ENCODE results near the gene TMEM270.

Gene TMEM270

DNA sequence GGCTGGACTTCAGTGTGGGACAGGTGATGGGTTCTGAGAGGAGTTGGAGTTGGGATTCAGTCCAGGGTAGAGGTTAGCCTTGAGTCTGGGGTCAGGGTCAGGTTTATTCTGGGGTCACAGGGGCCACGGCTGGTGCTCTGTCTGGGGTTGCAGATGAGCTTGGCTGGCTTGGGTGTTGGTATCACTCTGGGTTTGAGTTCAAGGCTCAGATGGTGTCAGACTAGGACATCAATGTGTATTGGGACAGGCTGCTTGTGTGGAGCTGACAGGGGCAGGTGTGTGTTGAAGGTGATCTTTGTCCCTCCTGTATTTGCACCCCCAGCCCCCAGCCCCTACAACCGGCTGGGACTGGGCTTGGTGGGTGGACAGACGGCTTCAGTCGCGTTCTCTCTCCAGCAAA, 26.8 kb downstream of the TMEM270 start:
- no peaks in the 10 kb centered on the region for H3K27me3 ChIP-seq (ENCODE audit: low read length)
- no peaks in the 10 kb centered on the region for H4K20me1 ChIP-seq (ENCODE audit: low read depth, low read length)
- H3K9ac ChIP-seq (ENCODE audit: low read length): no peak overlapping the region
- no peaks in the 10 kb centered on the region for H3K9me2 ChIP-seq (replicated peaks; ENCODE audit: insufficient read depth, low read length)
- H3F3A ChIP-seq (ENCODE audit: insufficient read depth): no peaks in the 10 kb centered on the region
- TF ChIP-seq EZH2phosphoT487 (conservative IDR thresholded peaks at IDR 0.05; ENCODE audit: low read length) (no peak), CTCF (IDR thresholded peaks at IDR 0.05; ENCODE audit: insufficient read depth, low read length, poor library complexity, severe bottlenecking) (no peak)
- no peaks in the 10 kb centered on the region for H3K36me3 ChIP-seq (ENCODE audit: low read length)
- no peaks in the 10 kb centered on the region for H3K79me2 ChIP-seq (ENCODE audit: insufficient read depth, low read length)
- no peak overlapping the region for H3K4me2 ChIP-seq (ENCODE audit: low read depth, low read length, poor library complexity, severe bottlenecking)
- H2AFZ ChIP-seq (ENCODE audit: low read depth, low read length, severe bottlenecking): no peak overlapping the region
- H3K9me3 ChIP-seq (ENCODE audit: insufficient read depth, low read length): no peaks in the 10 kb centered on the region
- no peak overlapping the region for H3K4me3 ChIP-seq (ENCODE audit: insufficient read depth, low read length, poor library complexity, severe bottlenecking)
- no peak overlapping the region for H3K27ac ChIP-seq (ENCODE audit: low read depth, low read length)

- H3K4me3 ChIP-seq (ENCODE audit: insufficient read depth, low read length, poor library complexity, severe bottlenecking): no peak overlapping the region
- H4K20me1 ChIP-seq (ENCODE audit: low read depth, low read length): no peaks in the 10 kb centered on the region
- H3K4me2 ChIP-seq (ENCODE audit: low read depth, low read length, poor library complexity, severe bottlenecking): no peak overlapping the region
- no peaks in the 10 kb centered on the region for H3K27me3 ChIP-seq (ENCODE audit: low read length)
- TF ChIP-seq EZH2phosphoT487 (conservative IDR thresholded peaks at IDR 0.05; ENCODE audit: low read length) (no peak), CTCF (IDR thresholded peaks at IDR 0.05; ENCODE audit: insufficient read depth, low read length, poor library complexity, severe bottlenecking) (no peak)
- H3K79me2 ChIP-seq (ENCODE audit: insufficient read depth, low read length): no peaks in the 10 kb centered on the region
- no peaks in the 10 kb centered on the region for H3F3A ChIP-seq (ENCODE audit: insufficient read depth)
- no peak overlapping the region for H2AFZ ChIP-seq (ENCODE audit: low read depth, low read length, severe bottlenecking)
- no peaks in the 10 kb centered on the region for H3K9me2 ChIP-seq (replicated peaks; ENCODE audit: insufficient read depth, low read length)
- H3K9ac ChIP-seq (ENCODE audit: low read length): no peak overlapping the region
- no peaks in the 10 kb centered on the region for H3K36me3 ChIP-seq (ENCODE audit: low read length)
- no peak overlapping the region for H3K27ac ChIP-seq (ENCODE audit: low read depth, low read length)
- no peaks in the 10 kb centered on the region for H3K9me3 ChIP-seq (ENCODE audit: insufficient read depth, low read length)
Observed at GRCh38 chr7:73888959-73889358, 28.0 kb downstream of the TMEM270 start.

DNA sequence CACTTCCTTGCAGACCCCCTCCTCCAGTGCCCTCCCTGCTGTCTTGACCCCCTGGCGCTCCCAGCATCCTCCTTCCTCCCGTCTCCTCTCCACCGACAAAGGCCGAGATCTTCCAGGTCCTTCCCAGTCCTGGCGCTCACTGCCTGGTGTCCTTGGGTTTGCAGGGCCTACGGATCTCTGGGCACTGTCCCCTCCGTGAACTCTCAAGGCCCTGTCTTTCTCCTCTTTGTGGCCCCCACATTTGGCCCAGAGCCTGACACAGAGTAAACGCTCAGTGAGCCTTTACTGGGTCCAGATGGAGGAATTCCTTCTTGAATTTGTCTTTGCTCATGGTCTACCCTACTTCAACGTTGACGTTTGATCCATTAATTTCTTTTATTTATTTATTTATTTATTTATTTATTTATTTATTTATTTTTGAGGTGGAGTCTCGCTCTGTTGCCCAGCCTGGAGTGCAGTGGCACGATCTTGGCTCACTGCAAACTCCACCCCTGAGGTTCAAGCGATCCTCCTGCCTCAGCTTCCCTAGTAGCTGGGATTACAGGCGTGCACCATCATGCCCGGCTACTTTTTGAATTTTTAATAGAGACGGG, 29.7 kb downstream of the TMEM270 start:
- H3K27ac ChIP-seq (ENCODE audit: low read depth, low read length): no peak overlapping the region

More for the DNA sequence above, 29.7 kb downstream of the TMEM270 start:
- Histone ChIP-seq H3K9me3 (ENCODE audit: insufficient read depth, low read length) (no peaks in the 10 kb centered on the region), H3K9ac (ENCODE audit: low read length) (no peak overlapping the region), H4K20me1 (ENCODE audit: low read depth, low read length) (no peaks in the 10 kb centered on the region), H3K9me2 (replicated peaks; ENCODE audit: insufficient read depth, low read length) (no peaks in the 10 kb centered on the region), H3K27me3 (ENCODE audit: low read length) (no peaks in the 10 kb centered on the region), H3F3A (ENCODE audit: insufficient read depth) (no peaks in the 10 kb centered on the region), H3K4me3 (ENCODE audit: insufficient read depth, low read length, poor library complexity, severe bottlenecking) (no peak overlapping the region), H2AFZ (ENCODE audit: low read depth, low read length, severe bottlenecking) (no peak overlapping the region), H3K79me2 (ENCODE audit: insufficient read depth, low read length) (no peaks in the 10 kb centered on the region), H3K4me2 (ENCODE audit: low read depth, low read length, poor library complexity, severe bottlenecking) (no peak overlapping the region), H3K36me3 (ENCODE audit: low read length) (no peaks in the 10 kb centered on the region)
- no peak for TF ChIP-seq EZH2phosphoT487 (conservative IDR thresholded peaks at IDR 0.05; ENCODE audit: low read length)
- TF ChIP-seq CTCF (IDR thresholded peaks at IDR 0.05; ENCODE audit: insufficient read depth, low read length, poor library complexity, severe bottlenecking): no peak
